Measurements from ENCODE around the gene MINDY2.

Gene MINDY2, protein sequence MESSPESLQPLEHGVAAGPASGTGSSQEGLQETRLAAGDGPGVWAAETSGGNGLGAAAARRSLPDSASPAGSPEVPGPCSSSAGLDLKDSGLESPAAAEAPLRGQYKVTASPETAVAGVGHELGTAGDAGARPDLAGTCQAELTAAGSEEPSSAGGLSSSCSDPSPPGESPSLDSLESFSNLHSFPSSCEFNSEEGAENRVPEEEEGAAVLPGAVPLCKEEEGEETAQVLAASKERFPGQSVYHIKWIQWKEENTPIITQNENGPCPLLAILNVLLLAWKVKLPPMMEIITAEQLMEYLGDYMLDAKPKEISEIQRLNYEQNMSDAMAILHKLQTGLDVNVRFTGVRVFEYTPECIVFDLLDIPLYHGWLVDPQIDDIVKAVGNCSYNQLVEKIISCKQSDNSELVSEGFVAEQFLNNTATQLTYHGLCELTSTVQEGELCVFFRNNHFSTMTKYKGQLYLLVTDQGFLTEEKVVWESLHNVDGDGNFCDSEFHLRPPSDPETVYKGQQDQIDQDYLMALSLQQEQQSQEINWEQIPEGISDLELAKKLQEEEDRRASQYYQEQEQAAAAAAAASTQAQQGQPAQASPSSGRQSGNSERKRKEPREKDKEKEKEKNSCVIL
- total RNA-seq: 10.0 to 88.4 (median 42.2) reads per million in 18 experiments

DNA sequence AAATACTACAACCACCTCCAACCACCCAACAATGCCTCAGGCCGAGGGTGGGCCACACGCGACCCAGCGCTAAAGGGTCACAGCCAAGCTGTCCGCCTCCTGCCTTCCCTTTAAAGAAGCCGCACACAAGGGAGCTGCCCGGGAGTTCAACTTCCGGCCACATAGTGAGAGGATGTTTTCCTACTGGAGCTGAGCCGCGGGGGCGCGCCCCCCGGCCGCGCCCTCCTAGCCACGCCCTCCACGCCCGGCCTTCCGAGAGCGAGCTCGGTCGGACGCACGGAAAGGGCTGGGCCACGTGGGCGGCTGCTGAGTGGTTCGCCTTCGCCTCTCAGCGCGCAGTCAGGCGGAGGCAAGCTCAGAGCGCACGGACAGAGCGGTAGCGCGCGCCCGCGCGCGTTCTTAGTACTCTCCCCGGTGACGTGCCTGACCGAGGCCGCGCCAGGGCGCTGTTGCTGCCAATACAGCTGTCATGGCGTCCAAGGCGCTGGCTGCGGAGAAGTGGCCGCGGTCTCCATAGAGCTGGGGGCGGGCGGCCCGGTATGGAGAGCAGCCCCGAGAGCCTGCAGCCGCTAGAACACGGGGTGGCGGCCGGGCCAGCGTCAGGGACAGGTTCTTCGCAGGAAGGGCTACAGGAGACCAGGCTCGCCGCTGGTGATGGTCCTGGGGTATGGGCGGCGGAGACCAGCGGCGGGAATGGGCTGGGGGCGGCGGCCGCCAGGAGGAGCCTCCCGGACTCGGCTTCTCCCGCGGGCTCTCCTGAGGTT, at the start of gene MINDY2:
MINDY2 (plus strand) TSS at position 446 of the 764 bp plus-strand sequence; CDS start at position 540, 94 bp downstream.
- DNase-seq: peak; percentile 100

DNA sequence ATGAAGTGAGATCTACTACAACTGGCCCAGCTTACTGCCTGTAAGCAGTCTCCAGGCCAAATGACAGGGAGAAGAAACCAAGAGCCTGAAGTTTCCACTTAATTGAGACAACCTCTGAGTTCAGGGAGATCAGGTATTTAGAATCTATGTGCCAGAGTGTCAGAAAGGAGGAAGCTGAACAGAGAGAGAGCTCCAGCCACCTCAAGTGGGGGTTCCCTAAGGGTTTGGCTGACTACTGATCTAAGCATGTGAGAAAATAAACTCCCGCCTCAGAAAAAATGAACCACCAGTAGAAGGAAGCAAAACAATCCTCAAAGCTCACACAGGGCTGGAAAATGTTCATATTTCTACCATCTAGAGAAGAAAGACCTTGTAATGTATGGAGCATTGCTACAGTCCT, 46.6 kb upstream of the MINDY2 start:
- peak; percentile 29 to 61 for DNase-seq

DNA sequence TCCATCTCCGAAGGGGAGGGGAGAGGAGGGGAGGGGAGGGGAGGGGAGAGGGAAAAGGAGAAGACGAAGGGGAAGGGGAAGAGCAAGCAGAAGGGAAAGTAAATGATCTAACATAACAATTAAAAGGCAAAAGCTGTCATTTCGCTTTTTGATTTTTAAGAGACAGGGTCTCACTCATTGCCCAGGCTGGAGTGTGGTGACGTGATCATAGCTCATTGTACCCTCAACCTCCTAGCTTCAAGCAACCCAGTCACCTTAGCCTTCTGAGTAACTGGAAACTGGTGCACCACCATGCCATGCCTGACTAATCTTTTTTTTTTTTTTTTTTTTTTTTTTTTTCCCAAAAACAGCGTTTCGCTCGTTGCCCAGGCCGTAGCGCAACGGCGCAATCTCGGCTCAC, 44.2 kb upstream of the MINDY2 start:
- no peak for DNase-seq

DNA sequence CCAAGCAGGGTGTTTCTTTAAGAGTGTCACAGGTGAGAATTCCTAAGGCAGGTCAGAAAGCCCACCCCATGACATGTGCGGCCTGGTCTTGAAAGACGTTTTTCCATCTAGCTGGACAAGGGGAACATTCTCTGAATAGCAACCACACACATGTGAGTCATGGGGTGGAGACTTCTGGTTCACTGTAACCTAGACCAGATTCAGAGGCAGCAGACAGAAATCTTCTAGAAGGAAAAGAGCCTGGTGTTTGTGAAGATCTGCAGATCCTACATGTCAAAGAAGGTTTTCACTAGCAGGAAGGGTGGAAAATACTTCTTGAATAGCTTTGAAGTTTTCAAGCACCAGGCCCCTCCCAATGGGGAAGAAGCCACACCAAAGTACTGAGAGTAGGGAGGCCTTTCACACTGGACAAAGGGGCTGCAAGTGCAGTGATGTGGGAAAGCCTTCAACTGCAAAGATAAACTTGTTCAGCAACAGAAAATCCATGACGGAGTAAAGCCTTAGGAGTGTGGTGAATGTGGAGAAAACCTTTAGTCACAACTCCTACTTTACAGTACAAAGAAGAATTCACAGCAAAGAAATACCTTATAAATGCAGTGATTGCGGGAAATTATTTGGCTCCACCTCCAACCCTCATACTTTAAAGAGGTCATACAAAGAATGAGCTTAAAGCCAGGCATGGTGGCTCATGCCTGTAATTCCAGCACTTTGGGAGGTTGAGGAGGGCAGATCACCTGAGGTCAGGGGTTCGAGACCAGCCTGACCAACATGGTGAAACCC, 39.2 kb upstream of the MINDY2 start:
- DNase-seq: peak; percentile 70 to 78

DNA sequence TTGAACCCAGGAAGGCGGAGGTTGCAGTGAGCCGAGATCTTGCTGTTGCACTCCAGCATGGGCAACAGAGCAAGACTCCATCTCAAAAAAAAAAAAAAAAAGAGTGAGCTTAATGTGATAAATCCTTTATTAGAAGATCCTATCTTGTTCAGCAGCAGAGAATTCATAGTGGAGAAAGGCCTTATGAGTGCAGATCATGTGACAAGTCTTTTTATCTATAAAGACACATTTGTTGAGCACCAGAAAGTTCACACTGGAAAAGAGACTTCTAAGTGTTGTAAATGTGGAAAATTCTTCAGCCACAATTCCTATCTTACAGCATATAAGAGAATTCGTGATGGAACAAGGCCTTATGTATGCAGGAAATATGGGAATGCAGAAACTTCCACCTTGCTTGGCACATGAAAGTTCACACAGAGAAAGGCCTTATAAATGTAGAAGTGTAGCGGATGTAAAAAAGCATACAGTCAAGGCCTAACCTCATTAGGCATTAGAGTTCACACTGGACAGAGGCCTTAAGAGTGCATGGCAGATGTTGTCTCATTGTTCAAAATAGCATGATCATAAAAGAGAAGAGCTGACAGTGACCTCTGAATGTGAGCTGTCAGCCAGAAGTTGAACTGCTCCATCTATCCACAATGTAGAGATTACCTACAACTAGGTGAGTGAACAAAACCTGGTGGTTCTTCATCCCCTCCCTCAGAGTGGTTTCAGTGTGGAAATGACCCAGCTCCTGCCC, 38.3 kb upstream of the MINDY2 start:
- no peak for DNase-seq

DNA sequence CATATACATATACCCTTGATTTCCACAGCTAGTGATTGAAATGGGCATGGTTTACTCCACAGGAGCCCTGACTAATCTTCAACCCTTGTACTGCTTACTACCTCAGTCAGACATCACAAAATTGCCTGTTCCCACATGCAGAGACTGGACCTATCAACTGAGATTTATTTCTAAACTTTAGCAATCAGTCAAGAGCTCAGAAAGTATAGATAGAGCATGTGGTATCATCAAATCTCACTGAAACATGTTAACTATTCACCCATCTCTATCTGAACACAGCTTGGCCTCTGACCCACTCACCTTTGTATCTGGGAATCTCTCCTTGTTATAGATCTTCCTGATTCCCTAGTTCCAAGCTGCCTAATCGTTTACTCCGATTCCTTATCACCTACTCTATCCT, 36.2 kb upstream of the MINDY2 start:
- no peak for DNase-seq

DNA sequence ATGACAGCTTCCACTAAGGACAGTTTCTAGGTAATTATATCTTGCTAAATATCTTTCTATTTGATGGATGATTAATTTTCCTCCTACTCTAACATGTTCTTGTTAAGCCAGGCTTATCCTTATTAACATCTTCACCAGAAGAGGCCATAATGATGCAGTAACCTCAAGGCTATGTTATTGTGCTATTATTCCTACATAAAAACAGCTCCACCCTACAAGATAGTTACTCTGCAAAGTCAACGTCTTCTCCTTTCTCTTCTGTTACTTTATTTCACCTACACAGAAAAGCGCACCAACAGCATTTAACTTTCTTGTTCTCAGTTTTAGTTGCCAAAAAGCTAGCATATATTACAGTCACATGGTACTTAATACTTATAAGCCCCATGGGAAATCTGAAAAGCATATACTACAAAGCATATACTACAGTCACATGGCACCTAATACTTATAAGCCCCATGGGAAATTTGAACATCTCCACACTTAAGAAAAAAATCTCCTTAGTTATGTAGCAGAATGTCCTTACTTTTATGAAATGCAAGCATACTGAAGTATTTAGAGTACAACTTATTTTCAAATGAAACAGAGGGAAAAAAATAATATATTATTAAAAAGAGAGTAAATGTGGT, 35.0 kb upstream of the MINDY2 start:
- DNase-seq: no peak

DNA sequence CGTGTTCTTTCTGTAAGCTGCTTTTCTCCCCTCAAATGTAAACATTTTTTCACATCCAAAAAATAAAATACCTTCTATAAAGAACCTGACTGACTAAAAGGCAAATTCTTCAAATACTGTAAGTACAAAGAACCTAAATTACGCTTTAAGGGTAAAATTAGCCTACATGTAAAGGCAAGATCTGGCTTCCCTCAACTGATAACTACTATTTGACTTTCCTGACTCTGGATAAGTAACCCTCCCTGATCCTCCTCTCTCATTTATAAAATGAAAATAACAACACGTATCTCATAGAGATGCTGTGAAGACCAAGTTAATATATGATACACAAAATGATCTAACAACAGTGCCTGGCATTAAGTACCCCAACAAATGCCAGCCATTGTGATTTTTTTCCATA, 33.8 kb upstream of the MINDY2 start:
- no peak for DNase-seq

DNA sequence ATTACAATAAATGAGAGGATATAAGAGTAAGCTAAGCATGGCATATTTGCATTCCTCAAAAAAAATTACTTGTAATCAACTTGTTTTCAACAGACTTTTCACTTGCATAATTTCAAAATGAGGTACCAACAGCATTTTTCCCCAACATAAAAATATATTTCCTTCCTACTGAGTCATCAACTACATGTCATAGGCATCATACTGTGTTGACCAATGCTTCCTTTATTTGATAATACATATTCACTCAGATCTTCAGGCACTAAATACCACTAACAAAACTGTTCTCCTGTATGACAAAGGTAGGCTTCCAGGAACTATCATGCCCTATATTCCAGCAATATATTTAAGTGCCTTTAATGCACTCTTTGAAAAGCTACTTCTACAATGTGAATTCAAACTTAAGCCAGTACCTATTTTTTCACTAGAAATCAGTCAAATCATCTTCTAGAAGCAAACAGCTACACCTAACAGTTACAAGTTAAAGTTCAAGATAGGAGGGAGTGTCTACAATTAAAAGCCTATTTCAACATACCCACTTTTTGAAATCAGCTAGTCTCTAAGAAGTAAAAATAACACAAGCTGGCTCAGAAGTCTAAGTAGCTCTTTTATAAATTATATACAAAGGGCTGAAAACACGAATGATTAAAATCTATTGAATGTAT, 32.9 kb upstream of the MINDY2 start:
- DNase-seq: peak; percentile 62 to 92

DNA sequence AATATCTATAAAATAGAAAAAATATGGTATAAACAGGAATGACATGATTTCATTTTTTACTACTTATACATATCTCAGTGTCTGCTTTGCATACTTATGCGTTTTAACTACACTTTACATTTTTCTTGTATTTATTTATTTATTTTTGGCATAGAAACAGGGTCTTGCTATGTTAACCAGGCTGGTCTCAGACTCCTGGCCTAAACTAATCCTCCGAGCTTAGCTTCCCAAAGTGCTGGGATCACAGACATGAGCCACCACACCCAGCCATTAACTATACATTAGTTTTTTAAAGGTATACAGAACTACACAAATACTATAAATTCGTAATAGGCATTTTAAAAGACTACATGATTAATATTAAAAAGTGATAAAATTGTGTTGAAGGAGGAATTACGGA, 30.7 kb upstream of the MINDY2 start:
- DNase-seq: no peak

DNA sequence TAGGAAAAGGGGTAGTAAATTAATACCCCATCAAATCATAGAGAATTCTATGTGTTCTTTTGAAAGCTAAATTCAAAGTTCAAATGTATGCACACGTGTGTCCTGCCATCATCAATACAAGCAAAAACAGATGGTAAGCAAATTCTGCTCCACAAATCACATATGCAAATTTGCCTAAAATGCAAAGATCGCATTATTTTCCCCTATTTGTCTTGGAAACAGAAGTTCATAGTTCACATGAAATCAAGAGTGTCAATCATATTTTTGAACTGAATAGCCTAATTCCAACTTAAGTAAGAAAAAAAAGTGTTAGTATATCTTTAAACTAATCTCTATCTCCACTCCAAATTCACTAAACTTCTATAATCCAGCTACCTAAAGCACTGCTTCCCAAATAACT, 30.1 kb upstream of the MINDY2 start:
- DNase-seq: no peak

DNA sequence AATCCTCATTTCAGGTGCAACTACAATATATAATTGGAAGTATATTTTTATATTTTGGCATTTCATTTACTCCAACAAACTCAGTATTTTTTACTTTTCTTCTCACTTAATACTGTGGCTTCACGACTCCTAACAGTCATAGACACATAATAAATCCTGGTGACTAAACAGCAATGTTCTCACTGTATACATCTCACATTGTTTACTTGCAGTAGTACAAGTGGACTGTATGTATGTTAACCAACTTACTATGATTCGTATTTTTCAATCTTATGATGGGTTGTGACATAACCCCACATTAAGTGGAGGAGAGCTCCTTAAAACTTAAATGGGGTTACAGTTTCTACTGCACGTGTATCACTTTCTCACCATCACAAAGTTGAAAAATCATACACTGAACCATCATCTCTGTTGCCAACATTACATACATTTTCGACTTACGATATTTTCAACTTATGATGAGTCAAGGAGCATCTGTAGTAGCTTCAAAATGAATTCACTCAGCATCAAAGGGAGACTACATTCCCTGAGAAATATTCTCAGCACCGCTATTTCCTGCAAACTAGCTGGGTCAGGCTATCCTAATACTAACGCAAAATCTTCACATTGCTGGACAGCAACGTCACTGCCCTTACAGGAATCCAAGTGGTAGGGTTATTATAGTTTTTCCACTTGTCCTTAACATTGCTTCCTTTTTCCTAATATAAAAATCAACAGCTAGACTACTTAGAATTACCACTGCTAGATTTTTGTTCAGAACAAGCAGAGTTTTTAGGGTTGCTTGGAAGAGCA, 28.9 kb upstream of the MINDY2 start:
- no peak for DNase-seq

DNA sequence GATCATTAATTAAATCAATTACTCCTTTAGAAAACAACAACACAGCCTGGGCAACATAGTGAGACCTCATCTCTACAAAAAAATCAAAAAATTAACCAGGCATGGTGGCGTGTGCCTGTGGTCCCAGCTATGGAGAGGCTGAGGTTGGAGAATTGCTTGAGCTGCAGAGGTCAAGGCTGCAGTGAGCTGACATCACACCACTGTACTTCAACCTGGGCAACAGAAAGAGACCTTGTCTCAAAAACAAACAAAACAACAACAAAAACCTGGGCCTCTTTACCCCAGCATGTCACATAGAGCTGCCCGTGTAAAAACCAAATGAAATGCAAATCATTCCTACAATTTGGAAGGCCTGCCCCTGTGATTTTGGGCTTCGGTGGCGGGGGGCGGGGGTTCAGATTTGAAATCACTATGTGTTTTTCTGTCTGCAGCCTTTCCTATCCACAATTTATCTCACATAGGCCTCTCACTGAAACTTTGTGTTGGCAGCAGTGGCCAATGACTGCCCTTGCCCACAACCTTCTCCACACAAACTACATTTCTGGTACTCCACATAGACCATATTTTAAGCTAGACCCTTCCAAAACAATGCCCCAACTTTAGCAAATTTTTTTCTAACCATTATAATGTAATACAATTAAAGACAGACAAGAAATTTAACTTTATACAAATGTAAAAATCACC, 28.1 kb upstream of the MINDY2 start:
- no peak for DNase-seq

DNA sequence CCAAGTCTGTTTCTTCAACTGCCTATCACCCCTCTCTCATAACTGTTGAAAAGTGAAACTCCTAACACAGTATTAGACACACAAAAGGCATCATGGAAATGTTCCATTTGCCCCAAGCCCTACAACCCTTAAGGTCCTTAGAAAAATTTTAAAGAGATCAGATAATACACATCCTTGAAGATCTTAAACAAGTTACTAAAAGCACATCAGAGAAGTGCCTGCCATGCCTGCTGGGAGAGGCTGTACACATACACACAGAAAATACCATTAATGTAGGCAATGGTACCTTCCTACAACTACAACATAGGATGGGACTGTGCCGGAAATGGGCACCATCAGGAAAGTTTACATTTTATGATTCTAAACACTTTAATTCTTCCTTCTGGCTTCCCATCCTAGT, 24.9 kb upstream of the MINDY2 start:
- no peak for DNase-seq

DNA sequence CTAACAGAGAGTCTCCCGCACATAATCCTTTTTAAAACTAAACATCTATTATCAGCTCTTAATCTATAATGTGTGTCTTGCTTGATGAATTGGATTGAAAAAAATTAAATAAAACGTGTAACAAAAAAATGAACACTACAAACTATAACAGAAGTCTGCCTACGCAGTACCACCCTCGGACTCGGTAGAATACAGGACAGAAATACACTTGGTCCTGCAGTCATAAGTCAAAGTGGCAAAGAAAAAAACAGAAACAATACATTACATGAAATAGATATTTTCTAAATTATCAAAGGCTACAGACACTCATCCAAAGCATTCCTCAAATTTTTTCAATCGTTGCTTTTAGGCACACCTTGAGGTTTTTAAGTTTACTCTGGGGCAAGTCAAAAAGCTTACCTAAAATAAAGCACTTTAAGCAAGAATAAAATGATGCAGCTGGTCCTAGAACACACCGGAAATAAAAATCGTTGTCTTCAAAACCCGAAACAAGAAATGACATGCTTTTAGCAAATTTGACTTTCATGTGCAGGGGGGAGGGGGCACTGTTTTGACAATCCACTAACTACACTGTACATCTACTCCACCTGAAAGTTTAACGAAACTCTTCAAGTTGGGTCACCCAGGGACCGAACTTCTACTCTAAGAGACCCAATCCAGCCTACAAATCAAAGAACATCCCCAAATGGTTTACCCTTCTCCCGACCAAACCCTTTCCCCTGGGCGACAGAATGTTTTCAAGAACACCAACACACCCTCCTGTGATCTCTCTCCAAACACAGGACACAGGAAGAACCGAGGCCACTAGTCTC, 22.9 kb upstream of the MINDY2 start:
- DNase-seq: peak in 1 of 2 donors; percentile 39

DNA sequence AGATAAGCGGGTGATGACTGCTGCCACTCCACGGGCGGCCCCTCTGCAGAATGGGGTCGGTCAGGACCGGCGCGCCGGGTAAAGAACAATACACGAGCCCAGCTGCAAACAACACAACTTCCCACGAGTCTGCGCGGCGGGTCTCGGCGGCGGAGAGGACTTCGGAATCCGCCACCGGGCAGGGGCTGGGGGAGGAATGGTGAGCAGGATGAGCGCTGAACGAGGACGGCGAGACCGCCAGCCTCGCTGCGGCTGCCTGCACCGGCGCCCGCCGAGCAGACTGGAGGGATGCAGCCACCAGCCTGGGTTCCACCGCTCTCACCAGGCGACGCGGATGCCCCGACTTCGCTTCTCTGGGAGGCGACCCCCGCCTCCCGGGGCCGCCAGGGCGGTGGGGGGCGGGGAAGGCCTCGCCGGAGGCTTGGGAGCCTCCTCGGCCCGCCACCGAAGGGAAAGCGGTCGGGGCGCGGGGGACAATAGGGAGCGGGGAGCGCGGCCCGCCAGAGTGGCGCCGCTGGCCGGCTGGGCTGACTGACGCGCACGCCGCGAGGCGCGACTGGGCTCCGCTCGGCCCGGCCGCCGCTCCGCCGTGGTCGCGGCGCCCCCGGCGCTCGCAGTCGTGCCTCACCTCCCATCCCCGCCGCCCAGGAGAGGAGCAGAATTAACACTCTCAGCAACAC, 22.1 kb upstream of the MINDY2 start:
- peak in 1 of 2 donors; percentile 43 for DNase-seq

DNA sequence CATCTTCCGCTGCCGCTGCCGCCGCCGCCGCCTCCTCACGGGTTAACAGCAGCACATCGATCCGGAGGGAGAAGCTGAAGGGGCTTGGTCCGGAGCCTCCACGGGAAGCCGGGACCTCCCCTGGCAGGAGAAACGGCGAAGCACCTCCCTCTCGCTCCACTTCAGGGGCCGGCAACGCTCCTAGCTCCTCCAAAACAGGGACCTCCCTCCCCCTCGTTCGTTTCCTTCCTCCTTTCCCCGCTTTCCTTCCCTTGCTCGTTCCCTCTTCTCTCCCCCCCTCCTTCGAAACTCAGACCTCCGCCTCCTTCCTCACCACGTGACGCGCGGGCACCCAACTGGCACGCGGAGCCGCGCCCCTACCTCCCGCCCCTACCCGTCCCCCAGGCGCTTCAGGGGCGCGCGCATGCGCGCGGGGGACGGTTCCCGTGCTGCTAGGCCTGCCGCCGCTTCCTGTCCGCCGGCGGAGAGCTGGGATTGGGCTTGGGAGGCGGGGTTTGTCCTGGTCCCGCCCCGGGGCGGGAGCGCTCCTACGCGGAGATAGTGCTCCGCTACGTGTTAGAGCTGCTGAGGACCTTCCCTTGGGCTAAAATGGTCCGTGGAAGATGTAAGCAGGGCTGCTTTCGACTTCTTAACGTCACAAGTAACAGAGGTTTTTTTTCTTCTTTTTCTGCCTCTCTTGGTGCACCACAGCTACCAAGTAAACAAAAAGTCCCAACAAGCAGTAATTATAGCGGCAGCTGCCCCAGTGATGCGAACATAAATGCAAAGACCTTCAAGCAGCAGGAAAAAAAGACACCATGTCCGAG, 21.4 kb upstream of the MINDY2 start, which contains the start of gene ADAM10:
ADAM10 (minus strand) TSS at position 176 of the 806 bp plus-strand sequence; CDS start at position 3, 173 bp downstream.
- DNase-seq: peak; percentile 100

All from inflammatory macrophage (primary cell).